Lower lobe of right lung (tissue), 2 donors: ENCODE measurements around the gene STXBP3. TPM values are rescaled to one million over a fixed set of nuclear protein-coding genes. Genes with fewer than 3 reads are reported as not detected.

ENCODE experiments used
- ATAC-seq, 2 donors: fragments of 200-7000 bp; cut with Tn5 transposase; one replicate each; pipeline ENCODE4 v1.9.1; 2020 to 2022; ENCODE audit warnings: mild to moderate bottlenecking in 2 of 2, moderate library complexity in 2 of 2
- DNase-seq: peaks from one replicate; pipeline ENCODE4 v3.0.0-alpha.2; 2020
- H3K27ac ChIP-seq: fragments of 200-600 bp; one replicate; pipeline ENCODE4 v1.8.0; 2022
- H3K27me3 ChIP-seq: fragments of 200-600 bp; one replicate; pipeline ENCODE4 v1.8.0; 2022; ENCODE audit warnings: low read depth
- H3K36me3 ChIP-seq: fragments of 200-600 bp; one replicate; pipeline ENCODE4 v1.8.0; 2022; ENCODE audit warnings: mild to moderate bottlenecking
- H3K4me1 ChIP-seq: fragments of 200-600 bp; one replicate; pipeline ENCODE4 v1.8.0; 2022
- H3K4me3 ChIP-seq: fragments of 200-600 bp; one replicate; pipeline ENCODE4 v1.8.0; 2022; ENCODE audit warnings: mild to moderate bottlenecking
- H3K9me3 ChIP-seq: fragments of 200-600 bp; one replicate; pipeline ENCODE4 v1.8.0; 2022
- CTCF ChIP-seq: fragments of 200-600 bp; IDR thresholded peaks from one replicate; pipeline ENCODE4 v1.8.0; 2022; ENCODE audit warnings: antibody characterized with exemption, mild to moderate bottlenecking
- intact Hi-C: fragments of 100-400 bp; cut with DNase I; formaldehyde crosslinking; loops from one replicate; pipeline ENCODE4 v1.11.0; 2022
- total RNA-seq: library from RNA; stranded (reverse); fragmentation: NEBNext Ultra II Directional; extraction: Animal tissue kit (Norgen Biotek cat#: 25700); gene quantifications from one replicate; pipeline ENCODE4 v1.2.1, GENCODE V29; 2021
- donor health status: DM: no; HTN: yes; CAD: no; lungs with severe emphysema.

STXBP3 gene
- total RNA-seq, 1 donor from 2014 or later = 54.4 TPM

- H3K36me3 ChIP-seq = peaks cover 54% of the 10 kb centered on the region
- H3K27ac ChIP-seq = no peak overlapping the region
- ATAC-seq = no peak
- no peaks in the 10 kb centered on the region for H3K9me3 ChIP-seq
- peaks cover 11% of the 10 kb centered on the region for H3K4me1 ChIP-seq
- TF ChIP-seq CTCF = no peak
- intact Hi-C loops = no loop called here
- H3K4me3 ChIP-seq = no peak overlapping the region
- H3K27me3 ChIP-seq = no peaks in the 10 kb centered on the region
- DNase-seq = no peak
These were observed 65.1 kb downstream of the STXBP3 start for GRCh38 chr1:108811611-108812010.

DNA sequence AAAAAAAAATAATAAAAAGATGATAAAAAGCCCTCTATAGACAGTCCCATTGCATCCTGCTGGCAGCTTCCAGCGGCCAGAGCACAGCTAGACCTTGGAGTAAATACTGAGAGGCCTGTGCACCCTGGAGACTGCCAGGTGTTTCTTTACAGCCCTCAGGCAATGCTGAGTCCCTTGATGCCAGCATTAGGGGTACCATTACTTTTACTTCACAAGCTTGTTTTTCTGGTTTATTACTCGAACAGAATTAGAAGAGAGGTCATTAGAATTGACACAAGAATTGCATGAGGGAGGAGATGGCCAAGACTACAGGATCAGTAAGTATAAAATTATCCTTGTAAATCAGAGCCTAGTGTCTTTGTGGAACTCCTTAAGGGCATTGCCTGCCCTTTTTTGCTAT, 66.9 kb downstream of the STXBP3 start:
- H3K27ac ChIP-seq = no peak overlapping the region
- no peak for TF ChIP-seq CTCF
- peaks cover 17% of the 10 kb centered on the region for H3K4me1 ChIP-seq
- ATAC-seq (no peak), DNase-seq (no peak)
- intact Hi-C loops = no loop called here
- H3K4me3 ChIP-seq = no peak overlapping the region
- no peaks in the 10 kb centered on the region for H3K9me3 ChIP-seq
- no peaks in the 10 kb centered on the region for H3K27me3 ChIP-seq
- peaks cover 37% of the 10 kb centered on the region for H3K36me3 ChIP-seq

GRCh38 chr1:108814343-108815125, 68.1 kb downstream of the STXBP3 start:
- no peak for TF ChIP-seq CTCF
- Histone ChIP-seq H3K4me3 (no peak overlapping the region), H3K9me3 (no peaks in the 10 kb centered on the region), H3K27ac (peak overlapping the region; percentile 76), H3K27me3 (no peaks in the 10 kb centered on the region), H3K4me1 (peaks cover 17% of the 10 kb centered on the region), H3K36me3 (peaks cover 25% of the 10 kb centered on the region)
- DNase-seq = no peak
- intact Hi-C loops = no loop called here
- peak; percentile 25 to 31 for ATAC-seq

DNA sequence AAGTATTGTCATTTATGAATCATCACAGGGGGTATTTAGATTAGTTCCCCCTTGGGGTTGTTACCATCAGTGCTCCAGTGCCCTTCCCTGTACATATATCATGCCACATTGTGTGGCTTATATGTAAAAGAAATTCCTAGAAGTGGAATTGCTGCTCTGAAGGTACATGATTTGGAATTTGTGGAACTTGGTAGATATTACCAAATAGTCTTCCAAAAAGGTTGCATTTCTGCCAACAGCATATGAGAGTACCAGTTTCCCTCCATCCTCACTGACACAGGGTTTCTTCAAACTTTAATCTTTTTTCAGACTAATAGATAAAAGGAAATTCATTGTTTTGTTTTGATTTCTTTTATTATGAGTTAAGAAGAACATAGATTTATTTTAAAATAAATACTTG, 69.1 kb downstream of the STXBP3 start:
- Histone ChIP-seq H3K27me3 (no peaks in the 10 kb centered on the region), H3K36me3 (peaks cover 15% of the 10 kb centered on the region), H3K9me3 (no peaks in the 10 kb centered on the region), H3K4me1 (peaks cover 17% of the 10 kb centered on the region), H3K4me3 (no peak overlapping the region), H3K27ac (peak overlapping the region; percentile 76)
- DNase-seq = no peak
- no peak for TF ChIP-seq CTCF
- no peak for ATAC-seq
- intact Hi-C loops = no loop called here

DNA sequence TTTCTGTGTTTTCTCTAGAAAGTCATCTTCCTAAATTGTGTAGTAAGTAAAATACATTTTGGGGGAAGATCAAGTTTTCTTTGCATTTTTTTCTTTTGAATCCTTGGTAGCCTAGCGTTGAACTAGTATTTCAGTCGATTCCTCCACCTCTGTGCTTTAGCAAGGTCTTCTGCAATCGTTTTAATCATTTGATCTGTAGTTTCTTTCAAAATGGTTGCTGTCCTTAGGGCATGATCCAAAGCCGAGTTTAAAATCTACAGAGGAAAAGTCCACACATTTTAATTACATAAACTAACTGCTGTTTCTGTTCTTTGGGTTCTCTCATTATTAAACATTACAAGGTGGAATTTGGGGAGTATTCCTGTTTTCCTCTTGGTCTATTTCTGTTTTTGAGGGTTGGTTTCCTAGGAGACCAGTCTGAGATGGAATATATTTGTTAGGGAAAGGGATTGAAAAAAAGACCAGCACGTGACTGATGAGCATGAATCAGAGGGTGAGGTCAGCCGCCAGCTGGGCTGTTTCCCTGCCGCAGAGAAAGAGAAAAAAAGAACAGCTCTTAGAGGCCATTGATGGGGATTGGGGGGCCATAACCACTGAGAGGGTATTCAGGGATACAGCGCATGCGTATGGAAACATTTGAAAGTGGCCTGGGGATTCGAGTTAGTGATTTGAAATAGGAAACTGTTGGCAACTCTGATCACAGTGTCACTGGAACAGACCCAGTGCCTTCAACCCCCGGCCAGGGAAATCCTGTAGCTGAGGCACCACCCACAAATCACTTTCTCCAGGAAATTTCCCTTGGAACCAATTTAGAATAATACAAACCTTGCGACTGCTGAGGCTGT, 69.8 kb downstream of the STXBP3 start:
- peak overlapping the region; percentile 76 for H3K27ac ChIP-seq
- H3K4me1 ChIP-seq = peaks cover 17% of the 10 kb centered on the region
- no peaks in the 10 kb centered on the region for H3K27me3 ChIP-seq
- no peak for TF ChIP-seq CTCF
- ATAC-seq (peak; percentile 72 to 88), DNase-seq (peak; percentile 55)
- H3K36me3 ChIP-seq = peaks cover 8% of the 10 kb centered on the region
- H3K9me3 ChIP-seq = no peaks in the 10 kb centered on the region
- intact Hi-C loops = no loop called here
- H3K4me3 ChIP-seq = peak overlapping the region; percentile 9
